Iris pigment epithelial cell (primary cell): Measurements from ENCODE around the gene COLEC12.
A peak's percentile ranks its signal among the peaks of the same experiment; 100 is the strongest.

Experiments
- DNase-seq: peaks from one replicate; pipeline ENCODE4 v3.0.0-alpha.2; 2011; ENCODE audit warnings: low read depth

Gene COLEC12

GRCh38 chr18:438571-438970 is 61.9 kb downstream of the COLEC12 start:
- DNase-seq: no peak

DNA sequence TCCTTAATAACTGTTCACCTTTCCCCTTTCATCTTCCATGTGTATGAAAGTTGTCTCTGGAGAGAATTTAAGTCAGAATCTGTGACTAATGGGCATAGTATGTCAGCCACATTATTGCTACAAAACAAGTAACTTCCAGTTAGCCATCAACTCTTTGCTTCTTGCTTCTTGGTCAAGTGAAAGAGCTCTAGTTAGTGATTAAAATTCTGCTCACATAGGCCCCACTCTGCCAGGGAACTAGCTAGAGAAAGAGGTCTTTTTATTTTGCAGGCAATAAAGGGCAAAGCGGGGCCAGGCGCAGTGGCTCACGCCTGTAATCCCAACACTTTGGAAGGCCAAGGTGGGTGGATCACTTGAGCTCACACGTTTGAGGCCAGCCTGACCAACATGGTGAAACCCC is 64.6 kb downstream of the COLEC12 start:
- DNase-seq: peak; percentile 65

GRCh38 chr18:434410-434809 is 66.1 kb downstream of the COLEC12 start:
- DNase-seq: no peak

- DNase-seq: no peak
Observed at GRCh38 chr18:433960-434359, 66.5 kb downstream of the COLEC12 start.

GRCh38 chr18:433298-433697 is 67.2 kb downstream of the COLEC12 start:
- no peak for DNase-seq

DNA sequence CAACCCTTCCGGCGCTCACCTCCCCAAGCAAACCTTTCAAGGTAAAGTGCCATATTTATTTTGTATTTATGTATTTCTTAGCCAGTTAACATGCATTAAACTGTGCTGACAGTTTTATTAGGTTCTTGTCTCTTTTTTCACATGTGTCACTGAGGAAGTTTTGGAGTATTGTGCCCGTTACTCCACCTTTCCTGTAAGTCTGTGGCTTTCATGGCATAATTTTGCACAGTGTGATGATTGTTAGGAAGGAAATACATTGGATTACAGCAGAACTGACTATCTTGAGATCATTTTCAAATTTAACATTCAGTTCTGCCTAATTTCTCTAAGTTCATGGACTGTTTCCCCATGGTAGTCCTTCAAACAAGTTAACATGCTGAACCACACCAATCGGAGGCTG is 67.7 kb downstream of the COLEC12 start:
- no peak for DNase-seq

- DNase-seq: peak; percentile 51
Observed at GRCh38 chr18:429030-429429, 71.5 kb downstream of the COLEC12 start.

DNA sequence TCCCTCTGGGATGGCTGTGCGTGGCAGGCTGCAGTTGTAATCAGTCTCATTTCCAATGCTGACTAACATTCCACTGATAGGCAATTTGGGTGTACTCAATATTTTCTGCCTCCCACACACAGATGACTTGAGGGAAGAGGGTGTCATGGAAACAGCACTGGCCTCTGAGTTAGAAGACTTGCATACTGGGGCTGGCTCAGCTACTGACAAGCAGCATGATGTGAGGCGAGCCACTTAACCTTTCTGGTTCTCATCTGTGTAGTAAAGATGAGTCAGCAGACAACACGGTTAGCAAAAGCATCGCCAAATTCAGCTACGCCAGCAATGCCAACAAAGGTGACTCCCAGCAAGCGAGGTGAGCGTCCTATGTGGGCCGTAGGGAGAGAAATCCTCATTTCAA is 73.5 kb downstream of the COLEC12 start:
- peak; percentile 88 for DNase-seq

DNA sequence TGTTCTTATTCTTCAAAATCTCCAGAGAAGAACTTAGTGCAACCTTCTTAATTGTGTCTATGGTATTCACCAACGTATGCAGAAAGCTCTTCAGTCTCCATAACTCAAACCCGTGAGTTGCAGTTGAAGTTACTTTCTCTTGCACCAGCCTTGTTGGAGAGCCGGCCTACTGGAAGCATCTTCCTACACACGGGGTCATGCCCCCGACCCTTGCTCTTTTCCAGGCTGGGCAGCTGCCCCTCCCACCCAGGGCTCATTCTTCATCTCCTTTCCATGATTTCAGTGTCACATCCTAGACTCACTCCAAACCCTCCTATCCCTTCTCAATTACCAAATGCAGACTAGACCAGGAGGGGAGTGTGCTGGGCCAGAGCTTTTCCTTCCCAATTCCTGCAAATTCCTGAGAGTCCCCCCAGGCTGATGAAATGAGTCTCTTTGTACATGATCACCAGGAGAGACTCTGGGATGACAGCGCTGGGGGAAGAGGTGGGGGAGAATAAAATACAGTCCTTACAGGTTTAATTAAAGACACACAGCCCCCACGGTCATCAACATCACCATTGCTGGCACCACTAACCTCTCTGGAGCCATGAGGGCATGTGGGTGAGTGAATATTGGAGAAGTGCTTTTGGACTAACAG is 75.3 kb downstream of the COLEC12 start:
- no peak for DNase-seq

GRCh38 chr18:424668-425067 is 75.8 kb downstream of the COLEC12 start:
- no peak for DNase-seq

DNA sequence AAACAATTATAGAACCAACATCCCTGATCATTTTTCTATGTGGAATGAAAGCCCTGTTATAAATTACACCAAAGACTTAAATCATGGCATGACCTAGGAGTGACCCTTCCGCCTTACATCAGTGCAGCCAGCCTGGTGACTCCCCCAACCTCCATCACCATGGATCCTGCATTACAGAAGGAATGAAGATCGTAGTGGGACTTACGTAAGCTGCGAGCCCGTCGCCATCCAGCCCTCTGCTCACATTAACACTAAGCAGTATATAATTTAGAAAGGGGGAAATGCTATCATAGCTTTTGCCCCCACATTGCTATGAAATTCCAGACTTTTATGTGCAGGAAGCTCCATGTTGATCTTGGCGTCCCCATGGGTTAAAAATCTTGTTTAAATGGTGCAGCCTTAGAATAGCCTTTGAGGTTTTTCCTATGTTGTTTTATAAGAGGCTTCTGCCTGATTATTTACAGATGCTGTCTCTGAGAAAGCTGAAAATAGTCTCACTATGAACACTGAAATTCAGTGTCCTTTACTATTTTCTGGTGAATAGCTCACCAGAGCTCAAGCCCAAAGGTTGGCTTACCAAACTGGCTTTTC is 76.3 kb downstream of the COLEC12 start:
- DNase-seq: peak; percentile 63

DNA sequence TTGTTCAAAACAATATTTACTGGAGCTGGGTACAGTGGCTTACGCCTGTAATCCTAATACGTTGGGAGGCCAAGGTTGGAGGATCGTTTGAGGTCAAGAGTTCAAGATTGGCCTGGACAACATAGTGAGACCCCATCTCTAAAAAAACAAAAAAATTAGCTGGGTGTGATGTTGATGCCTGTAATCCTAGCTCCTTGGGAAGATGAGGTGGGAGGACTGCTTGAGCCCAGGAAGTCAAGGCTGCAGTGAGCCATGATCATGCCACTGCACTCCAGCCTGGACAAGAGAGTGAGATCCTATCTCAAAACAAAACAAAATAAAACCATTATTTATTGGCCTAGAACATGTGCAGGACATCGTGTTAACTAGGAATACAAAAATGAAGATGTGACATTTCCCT is 77.5 kb downstream of the COLEC12 start:
- no peak for DNase-seq

- peak; percentile 47 for DNase-seq
Observed at GRCh38 chr18:421247-422155, 79.0 kb downstream of the COLEC12 start.

GRCh38 chr18:420661-421246 is 79.7 kb downstream of the COLEC12 start:
- DNase-seq: no peak

GRCh38 chr18:419541-420175 is 80.8 kb downstream of the COLEC12 start:
- DNase-seq: no peak

GRCh38 chr18:417495-417894 is 83.0 kb downstream of the COLEC12 start:
- DNase-seq: no peak

GRCh38 chr18:416930-417329 is 83.6 kb downstream of the COLEC12 start:
- DNase-seq: peak; percentile 37

GRCh38 chr18:415617-416612 is 84.6 kb downstream of the COLEC12 start:
- DNase-seq: peak; percentile 79

DNA sequence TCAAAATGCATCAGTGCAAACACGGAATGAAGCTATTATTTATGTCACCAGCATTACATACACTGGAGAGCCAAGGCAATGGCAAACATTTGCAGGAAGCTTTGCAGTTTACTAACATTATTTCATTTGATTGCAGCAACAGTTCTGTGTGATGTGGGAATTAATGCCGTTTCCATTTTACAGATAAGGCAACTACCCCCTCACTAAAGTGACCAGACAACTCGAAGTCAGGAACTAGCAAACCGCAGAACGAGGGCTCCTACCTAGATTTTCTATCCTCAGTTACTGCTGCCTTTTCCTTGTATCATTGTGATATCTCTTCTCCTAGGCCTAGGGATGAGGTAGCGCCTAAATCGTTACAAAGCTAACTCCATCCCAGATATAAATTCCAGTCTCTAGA is 85.5 kb downstream of the COLEC12 start:
- DNase-seq: no peak

- DNase-seq: peak; percentile 55
Observed at GRCh38 chr18:413233-413632, 87.3 kb downstream of the COLEC12 start.

DNA sequence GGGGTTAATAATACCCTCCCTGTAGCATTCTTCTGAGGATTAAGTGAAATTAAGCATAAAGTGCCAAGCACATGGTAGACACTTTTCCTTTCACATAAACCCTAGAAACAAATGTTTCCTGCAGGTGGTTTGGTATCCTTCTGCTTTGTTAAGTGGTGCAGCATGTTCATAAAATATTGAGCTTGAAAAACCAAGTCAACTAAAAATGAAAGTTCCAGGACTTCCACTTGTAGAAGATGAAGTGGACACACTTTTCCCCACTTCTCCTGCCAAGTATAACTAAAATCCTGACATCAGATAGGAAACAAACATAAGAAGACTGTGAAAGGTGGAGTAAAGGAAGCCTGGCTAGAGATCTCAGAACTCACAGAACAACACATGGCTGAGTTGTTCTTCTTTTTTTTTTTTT is 90.5 kb downstream of the COLEC12 start:
- DNase-seq: no peak
